GM18868 (cell line): ENCODE results near the gene TICAM1.
"Not testable (repeated sequence)": the region's sequence is repeated elsewhere in the genome, so short reads cannot be mapped to it uniquely, and the experiment has no call there.

Source experiments
- ATAC-seq: cut with Tn5 transposase; IDR thresholded peaks from one replicate; pipeline ENCODE4 v1.9.1; 2021; ENCODE audit warnings: mild to moderate bottlenecking, moderate library complexity; ENCODE audit not compliant: unreplicated experiment

TICAM1 gene

DNA sequence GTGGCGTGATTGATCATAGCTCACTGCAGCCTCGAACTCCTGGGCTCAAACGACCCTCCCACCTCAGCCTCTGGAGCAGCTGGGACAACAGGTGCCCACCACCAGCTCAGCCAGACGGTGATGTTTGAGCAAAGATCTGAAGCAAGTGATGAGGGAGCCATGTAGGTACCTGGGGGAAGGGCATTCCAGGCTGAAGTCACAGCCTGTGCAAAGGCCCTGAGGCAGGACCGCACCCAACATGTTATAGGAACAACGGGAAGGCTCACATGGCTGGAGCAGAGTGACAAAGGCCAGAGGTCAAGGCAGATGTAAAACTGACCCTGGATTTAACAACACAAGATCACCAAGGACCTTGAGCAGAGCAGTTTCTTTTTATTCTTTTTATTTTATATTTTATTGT lies 25.1 kb downstream of the TICAM1 start:
- ATAC-seq: no peak

DNA sequence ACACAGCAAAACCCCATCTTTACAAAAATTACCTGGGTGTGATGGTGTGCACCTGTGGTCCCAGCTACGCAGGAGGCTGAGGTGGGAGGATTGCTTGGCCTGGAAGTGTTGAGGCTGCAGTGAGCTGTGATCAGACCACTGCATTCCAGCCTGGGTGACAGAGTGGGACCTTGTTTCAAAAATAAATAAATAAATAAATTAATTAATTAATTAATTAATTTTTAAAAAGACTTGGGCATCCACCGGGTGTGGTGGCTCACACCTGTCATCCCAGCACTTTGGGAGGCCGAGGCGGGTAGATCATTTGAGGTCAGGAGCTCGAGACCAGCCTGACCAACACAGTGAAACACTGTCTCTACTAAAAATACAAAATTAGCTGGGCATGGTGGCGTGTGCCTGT lies 26.4 kb downstream of the TICAM1 start:
- not testable (repeated sequence) for ATAC-seq

- no peak for ATAC-seq
Measured at GRCh38 chr19:4803736-4804695, 27.5 kb downstream of the TICAM1 start.

DNA sequence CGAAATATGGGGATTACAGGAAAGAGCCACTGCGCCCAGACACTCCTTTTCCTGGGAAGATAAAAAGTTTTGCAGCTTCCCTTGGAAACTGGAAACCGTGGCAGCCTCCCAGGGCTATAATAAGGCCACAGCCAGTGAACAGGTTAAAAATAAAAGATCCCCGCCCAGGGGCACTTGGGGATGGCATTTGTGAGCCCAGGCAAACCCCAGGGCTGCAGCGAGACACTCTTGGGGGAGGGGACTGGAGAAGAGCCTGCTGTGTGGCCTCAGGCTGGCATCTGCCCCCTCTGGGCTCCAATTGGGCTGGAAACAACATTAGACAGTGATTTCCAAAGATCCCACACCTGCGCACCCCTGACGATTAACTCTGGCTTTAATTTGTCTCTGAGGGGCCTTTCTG lies 28.8 kb downstream of the TICAM1 start:
- ATAC-seq: no peak

- ATAC-seq: no peak
Measured at GRCh38 chr19:4801085-4801619, 30.4 kb downstream of the TICAM1 start.

DNA sequence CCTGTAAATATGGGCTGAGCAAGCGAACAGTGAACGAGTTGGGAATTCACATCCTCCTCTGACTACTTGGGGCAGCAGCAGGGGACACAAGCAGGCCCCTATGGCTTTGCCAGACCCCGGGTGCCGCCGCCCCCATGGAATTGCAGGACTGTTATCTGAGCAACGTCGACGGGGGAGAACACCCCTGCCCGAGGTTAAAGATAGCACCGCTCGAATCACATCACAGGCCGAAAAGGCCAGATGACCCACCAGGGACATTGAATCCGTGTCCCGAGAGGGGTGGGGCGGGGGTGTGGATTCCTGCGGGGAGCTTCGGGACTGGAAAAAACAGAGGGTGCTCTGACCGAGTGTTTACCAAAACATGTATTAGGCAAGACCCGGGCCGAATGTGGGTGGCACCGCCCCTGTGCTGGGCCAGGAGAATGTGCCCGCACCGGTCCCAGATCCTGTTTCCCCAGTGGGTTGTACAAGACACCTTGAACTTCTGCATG lies 30.9 kb downstream of the TICAM1 start:
- ATAC-seq: no peak

GRCh38 chr19:4795400-4795799 lies 36.1 kb downstream of the TICAM1 start:
- ATAC-seq: no peak

DNA sequence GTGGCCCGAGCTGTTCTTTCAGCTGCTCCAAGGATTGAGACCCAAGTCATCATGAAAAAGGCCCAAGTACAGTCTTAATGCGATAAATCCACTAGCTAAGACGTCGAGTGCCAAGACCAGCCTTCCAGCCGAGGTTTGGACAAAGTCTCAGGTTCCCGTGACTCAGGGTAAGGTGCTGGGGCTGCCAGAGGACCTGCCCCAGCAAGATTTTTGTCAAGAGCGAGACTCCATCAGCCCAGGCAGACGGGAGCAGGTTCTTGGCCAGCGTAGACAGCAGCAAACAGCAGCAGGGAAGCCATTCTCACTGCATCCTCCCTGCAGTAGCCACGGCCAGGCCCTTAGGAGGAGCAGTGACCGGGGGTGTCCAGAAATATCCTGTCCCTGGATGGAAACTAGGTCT lies 36.5 kb downstream of the TICAM1 start:
- no peak for ATAC-seq

- ATAC-seq: not testable (repeated sequence)
Measured at GRCh38 chr19:4793278-4793677, 38.2 kb downstream of the TICAM1 start.

- not testable (repeated sequence) for ATAC-seq
Measured at GRCh38 chr19:4792866-4793195, 38.7 kb downstream of the TICAM1 start.

DNA sequence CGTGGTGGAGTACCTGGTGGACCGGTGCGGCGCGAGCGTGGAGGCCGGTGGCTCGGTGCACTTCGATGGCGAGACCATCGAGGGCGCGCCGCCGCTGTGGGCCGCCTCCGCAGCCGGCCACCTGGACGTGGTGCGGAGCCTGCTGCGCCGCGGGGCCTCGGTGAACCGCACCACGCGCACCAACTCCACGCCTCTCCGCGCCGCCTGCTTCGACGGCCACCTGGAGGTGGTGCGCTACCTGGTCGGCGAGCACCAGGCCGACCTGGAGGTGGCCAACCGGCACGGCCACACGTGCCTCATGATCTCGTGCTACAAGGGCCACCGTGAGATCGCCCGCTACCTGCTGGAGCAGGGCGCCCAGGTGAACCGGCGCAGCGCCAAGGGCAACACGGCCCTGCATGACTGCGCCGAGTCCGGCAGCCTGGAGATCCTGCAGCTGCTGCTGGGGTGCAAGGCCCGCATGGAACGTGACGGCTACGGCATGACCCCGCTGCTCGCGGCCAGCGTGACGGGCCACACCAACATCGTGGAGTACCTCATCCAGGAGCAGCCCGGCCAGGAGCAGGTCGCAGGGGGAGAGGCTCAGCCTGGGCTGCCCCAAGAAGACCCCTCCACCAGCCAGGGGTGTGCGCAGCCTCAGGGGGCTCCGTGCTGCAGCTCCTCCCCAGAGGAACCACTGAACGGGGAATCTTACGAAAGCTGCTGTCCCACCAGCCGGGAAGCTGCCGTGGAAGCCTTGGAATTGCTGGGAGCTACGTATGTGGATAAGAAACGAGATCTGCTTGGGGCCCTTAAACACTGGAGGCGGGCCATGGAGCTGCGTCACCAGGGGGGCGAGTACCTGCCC lies 39.3 kb downstream of the TICAM1 start:
- not testable (repeated sequence) for ATAC-seq

DNA sequence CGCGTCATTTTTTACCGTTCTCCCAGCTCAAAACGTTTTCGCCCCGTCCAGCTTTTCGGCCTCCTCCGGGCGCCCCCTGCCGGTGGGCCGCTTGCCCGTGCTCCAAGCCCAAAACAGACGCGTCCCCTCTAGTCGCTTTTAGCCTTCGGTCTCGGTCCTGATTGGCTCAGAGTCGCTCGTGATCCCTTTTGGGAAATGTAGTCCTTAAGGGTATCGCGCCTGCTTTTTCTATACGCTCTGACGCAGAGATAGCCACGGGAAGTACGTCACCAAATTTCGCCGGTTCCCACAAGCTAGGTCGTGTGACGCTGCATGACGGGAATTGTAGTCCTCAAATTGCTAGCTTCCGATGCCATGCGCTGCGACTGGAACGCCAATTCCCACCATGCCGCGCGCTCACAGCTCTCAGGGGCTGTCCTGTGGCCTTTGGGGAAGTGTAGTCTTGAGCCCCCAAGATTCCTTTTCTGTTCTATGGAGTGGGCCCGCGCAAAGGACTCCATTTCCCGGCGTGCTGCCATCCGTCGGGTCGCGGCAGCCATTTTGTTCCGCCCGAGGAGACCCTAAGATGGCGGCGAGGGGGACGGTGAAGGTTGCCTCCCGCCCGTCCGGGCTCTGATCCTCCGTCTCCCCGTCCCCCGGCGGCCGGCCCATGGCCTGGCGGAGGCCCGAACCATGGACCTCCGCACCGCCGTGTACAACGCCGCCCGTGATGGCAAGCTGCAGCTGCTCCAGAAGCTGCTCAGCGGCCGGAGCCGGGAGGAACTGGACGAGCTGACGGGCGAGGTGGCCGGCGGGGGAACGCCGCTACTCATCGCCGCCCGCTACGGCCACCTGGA lies 40.1 kb downstream of the TICAM1 start, which contains the start of gene FEM1A:
TSS of gene FEM1A (plus strand) at position 552 of the 836 bp plus-strand sequence. CDS start at position 673, 121 bp downstream.
- ATAC-seq: peak; percentile 89

GRCh38 chr19:4786412-4787016 lies 45.0 kb downstream of the TICAM1 start:
- not testable (repeated sequence) for ATAC-seq

DNA sequence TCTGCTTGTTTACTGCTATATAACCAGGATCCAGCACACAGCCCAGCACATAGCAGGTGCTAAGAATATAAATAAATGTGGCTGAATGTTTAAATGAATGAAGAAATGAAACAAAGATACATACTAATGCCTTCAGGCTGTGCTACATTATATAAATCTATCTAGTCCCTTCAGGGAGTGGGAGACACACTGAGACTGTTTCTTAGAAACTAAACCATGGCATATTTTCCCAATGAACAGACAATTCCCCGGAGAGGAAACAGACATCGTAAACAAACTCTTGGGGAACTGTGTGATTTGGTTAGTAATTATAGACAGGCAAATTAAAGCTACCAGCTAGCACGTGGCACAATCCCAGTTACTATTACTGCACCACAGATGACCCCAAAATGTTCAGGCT lies 49.7 kb downstream of the TICAM1 start:
- ATAC-seq: no peak

- no peak for ATAC-seq
Measured at GRCh38 chr19:4780860-4781259, 50.7 kb downstream of the TICAM1 start.

- not testable (repeated sequence) for ATAC-seq
Measured at GRCh38 chr19:4778124-4778523, 53.4 kb downstream of the TICAM1 start.

- no peak for ATAC-seq
Measured at GRCh38 chr19:4776436-4777211, 54.9 kb downstream of the TICAM1 start.

GRCh38 chr19:4775627-4776152 lies 55.8 kb downstream of the TICAM1 start:
- no peak for ATAC-seq

DNA sequence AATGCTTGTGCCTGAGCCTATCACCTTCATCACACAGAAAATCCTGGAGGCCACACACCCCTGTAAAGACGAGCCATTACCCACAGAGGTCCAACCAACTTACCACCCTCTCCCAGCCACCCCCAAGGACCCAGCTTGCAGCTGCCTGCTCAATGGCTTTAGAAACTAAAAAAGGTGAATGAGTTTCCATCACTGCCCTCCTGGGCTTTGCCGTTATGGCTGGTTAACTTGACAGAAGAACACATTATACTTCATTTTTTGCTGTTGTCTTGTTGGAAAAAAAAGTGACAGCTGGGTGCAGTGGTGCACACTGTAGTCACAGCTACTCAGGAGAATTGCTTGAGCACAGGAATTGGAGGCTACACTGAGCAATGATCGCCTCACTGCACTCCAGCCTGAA lies 57.4 kb downstream of the TICAM1 start:
- no peak for ATAC-seq
